Stimulated activated CD4-positive, alpha-beta T cell treated with anti-CD3 and anti-CD28 coated beads, Interleukin-1b, Interleukin-23, amount 100 ng/mL, for 1 hour (primary cell): Measurements from ENCODE around the gene VWDE.

ENCODE experiments used
- DNase-seq, 2 donors: peaks; one replicate each; pipeline ENCODE4 v3.0.0-alpha.2; 2020; ENCODE audit warnings: low read depth in 2 of 2

The VWDE gene

GRCh38 chr7:12290761-12291160 lies 112.9 kb downstream of the VWDE start:
- no peak for DNase-seq

DNA sequence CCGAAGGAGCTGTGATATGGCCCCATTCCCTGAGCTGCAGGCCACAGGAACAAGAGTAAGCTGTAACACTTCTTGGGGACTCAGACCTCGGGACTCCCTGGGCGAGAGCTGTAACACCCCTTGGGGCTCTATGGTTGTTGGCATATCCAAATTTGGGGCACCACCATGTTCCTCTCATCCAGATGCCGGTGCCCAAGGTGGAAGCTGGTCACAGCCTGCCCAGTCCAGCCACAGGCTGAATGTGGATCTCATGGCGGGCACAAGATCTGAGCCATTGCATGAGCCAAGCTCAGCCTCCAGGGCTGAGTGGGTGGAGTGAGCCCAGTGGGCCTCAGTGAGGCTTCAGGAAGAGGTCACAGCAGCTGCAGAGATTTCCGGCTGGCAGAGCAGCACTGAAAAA lies 113.7 kb downstream of the VWDE start:
- no peak for DNase-seq

- DNase-seq = no peak
Measured at GRCh38 chr7:12287901-12288300, 115.8 kb downstream of the VWDE start.

DNA sequence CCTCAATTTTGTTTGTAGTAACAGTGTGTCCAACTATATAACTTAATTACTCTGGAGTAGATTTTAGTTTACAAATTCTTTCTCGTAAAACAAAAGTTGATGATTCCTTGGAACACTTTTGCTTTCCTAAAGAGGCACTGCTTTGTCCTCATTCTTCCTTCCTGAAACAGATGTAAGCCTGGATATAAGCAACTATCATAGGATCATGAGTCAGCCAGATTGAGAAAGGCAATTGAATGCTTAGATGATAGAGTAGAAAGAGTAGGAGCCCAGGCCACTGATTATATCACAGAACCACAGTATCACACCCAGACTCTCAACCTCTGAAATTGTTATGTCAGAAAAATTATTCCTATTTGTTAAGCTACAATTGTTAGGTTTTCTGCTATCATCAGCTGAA lies 122.6 kb downstream of the VWDE start:
- no peak for DNase-seq
